Measurements from ENCODE around the gene MMP11.

GRCh38 chr22:23781511-23782183 lies 9.0 kb downstream of the MMP11 start:
- TF ChIP-seq, protein P1, sequence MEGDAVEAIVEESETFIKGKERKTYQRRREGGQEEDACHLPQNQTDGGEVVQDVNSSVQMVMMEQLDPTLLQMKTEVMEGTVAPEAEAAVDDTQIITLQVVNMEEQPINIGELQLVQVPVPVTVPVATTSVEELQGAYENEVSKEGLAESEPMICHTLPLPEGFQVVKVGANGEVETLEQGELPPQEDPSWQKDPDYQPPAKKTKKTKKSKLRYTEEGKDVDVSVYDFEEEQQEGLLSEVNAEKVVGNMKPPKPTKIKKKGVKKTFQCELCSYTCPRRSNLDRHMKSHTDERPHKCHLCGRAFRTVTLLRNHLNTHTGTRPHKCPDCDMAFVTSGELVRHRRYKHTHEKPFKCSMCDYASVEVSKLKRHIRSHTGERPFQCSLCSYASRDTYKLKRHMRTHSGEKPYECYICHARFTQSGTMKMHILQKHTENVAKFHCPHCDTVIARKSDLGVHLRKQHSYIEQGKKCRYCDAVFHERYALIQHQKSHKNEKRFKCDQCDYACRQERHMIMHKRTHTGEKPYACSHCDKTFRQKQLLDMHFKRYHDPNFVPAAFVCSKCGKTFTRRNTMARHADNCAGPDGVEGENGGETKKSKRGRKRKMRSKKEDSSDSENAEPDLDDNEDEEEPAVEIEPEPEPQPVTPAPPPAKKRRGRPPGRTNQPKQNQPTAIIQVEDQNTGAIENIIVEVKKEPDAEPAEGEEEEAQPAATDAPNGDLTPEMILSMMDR (IDR thresholded peaks at IDR 0.05; ENCODE audit: low read depth, low read length, poor library complexity, severe bottlenecking), result no peak
- TF ChIP-seq EZH2phosphoT487 (IDR thresholded peaks at IDR 0.05; ENCODE audit: borderline replicate concordance, low read length), result no peak
